Activated naive CD8-positive, alpha-beta T cell treated with anti-CD3 and anti-CD28 coated beads, Interleukin-2, amount 10 ng/mL, durations not matched to agents 7 days and 5 days (primary cell): ENCODE data around the gene NRXN3. TPM values are rescaled to one million over a fixed set of nuclear protein-coding genes. Genes with fewer than 3 reads are reported as not detected.

Experiments used
- ATAC-seq: fragments of 150-1000 bp; cut with Tn5 transposase; one replicate; pipeline ENCODE4 v1.10.0; 2021; ENCODE audit warnings: low read depth, moderate library complexity
- POLR2A ChIA-PET: fragments of 350-600 bp; sonication (Branson Sonifier 250); formaldehyde crosslinking; loops from one replicate; lab custom pipeline; 2021; ENCODE audit warnings: antibody characterized with exemption; lab: Charles Lee
- DNase-seq: peaks from one replicate; pipeline ENCODE4 v3.0.0; 2021
- H3K27ac Mint-ChIP-seq: one replicate; pipeline ENCODE4 v1.8.0; 2022; ENCODE audit warnings: mild to moderate bottlenecking, mixed read lengths
- H3K27me3 Mint-ChIP-seq: one replicate; pipeline ENCODE4 v1.8.0; 2022; ENCODE audit warnings: mild to moderate bottlenecking, moderate library complexity, mixed read lengths
- H3K36me3 Mint-ChIP-seq: one replicate; pipeline ENCODE4 v1.8.0; 2021; ENCODE audit warnings: mild to moderate bottlenecking, mixed read lengths
- H3K4me1 Mint-ChIP-seq: one replicate; pipeline ENCODE4 v1.8.0; 2021; ENCODE audit warnings: mixed read lengths
- H3K4me3 Mint-ChIP-seq: one replicate; pipeline ENCODE4 v1.8.0; 2022; ENCODE audit warnings: mild to moderate bottlenecking, moderate library complexity, mixed read lengths
- H3K9me3 Mint-ChIP-seq: one replicate; pipeline ENCODE4 v1.8.0; 2021; ENCODE audit warnings: mixed read lengths
- total RNA-seq, 2 experiments: library from RNA; stranded (reverse); gene quantifications; one replicate each; pipeline ENCODE4 v1.2.3, GENCODE V29; 2021

NRXN3 gene
- total RNA-seq, 2 experiments from 2014 or later: not detected

DNA sequence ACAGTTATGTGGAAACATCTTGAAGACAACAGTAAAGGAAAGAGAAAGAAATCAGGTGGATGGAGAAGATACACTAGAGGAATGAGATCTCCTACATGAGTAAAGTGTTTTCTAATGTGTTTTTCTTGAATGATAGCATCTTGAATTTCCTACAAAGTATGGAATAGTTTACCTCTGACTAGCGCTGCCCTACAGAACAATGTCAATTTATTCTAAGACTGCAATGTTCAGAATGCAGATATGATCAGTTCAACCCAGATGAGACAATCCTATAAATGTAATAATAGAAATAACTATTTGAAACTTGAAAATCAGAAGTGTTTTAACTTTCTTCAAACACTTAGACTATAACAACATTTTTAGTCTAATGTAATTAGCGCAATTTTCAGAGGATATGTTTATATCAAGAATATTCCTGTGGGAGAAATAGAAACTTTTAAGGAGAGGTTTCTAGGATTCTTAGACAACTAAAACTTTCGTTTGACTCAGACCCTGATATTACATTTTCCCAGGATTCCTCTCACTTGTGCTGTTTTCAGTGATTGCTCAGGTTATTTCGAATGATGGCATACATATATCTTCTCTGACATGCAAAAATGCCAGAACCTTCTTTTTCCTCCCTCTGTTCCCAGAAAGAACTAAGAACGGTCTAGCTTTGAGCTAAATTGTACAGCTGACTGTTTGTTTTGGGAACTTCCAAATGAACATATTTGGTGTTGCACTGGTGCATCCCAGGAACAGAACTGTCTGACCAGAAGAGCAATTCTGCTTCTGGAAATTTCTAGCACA lies 1023.7 kb downstream of the NRXN3 start:
- Mint-ChIP-seq H3K9me3 (peaks cover 3% of the 10 kb centered on the region), H3K27ac (no peak overlapping the region), H3K27me3 (no peaks in the 10 kb centered on the region), H3K36me3 (no peaks in the 10 kb centered on the region), H3K4me3 (no peak overlapping the region), H3K4me1 (no peaks in the 10 kb centered on the region)
- POLR2A ChIA-PET: no interaction called here
- DNase-seq: no peak
- ATAC-seq: no peak

DNA sequence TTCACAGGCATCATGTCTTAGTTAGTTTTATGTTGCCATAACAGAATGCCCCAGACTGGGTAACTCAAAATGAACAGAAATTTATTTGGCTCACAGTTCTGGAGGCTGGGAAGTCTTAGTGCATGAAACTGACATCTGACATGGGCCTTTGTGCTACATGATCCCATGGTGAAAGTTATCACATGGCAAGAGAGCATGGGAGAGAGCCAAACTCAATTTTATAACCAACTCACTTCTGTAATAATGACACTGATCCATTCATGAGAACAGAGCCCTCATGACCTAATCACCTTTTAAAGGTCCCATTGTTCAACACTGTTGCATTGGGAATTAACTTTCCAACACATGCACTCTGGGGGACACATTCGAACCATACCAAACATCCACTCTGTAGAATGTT lies 1026.0 kb downstream of the NRXN3 start:
- H3K4me1 Mint-ChIP-seq: no peaks in the 10 kb centered on the region
- no peak overlapping the region for H3K27ac Mint-ChIP-seq
- no peak overlapping the region for H3K4me3 Mint-ChIP-seq
- H3K36me3 Mint-ChIP-seq: no peaks in the 10 kb centered on the region
- DNase-seq (no peak), ATAC-seq (no peak)
- POLR2A ChIA-PET: no interaction called here
- H3K9me3 Mint-ChIP-seq: peaks cover 5% of the 10 kb centered on the region
- no peaks in the 10 kb centered on the region for H3K27me3 Mint-ChIP-seq

DNA sequence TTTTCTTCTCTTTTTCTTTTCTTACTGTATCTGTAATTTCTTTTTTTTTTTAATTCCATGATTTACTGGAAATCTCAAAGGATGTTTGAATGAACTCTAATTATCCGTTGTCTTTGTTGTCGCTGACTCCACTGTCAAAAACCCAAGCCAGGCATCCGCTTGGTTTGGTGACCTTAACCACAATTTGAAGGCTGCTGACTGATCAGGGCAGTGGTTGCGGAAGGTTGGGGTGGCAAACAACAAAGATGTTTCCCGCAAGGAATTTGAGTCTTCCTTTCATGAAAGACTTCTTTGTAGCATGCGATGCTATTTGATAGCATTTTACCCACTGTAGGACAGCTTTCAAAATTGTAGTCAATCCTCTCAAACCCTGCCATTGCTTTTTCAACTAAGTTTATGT lies 1027.3 kb downstream of the NRXN3 start:
- Mint-ChIP-seq H3K4me1 (no peaks in the 10 kb centered on the region), H3K27ac (no peak overlapping the region), H3K27me3 (no peaks in the 10 kb centered on the region), H3K9me3 (peaks cover 5% of the 10 kb centered on the region), H3K4me3 (no peak overlapping the region), H3K36me3 (no peaks in the 10 kb centered on the region)
- no peak for DNase-seq
- ATAC-seq: no peak
- POLR2A ChIA-PET: no interaction called here

DNA sequence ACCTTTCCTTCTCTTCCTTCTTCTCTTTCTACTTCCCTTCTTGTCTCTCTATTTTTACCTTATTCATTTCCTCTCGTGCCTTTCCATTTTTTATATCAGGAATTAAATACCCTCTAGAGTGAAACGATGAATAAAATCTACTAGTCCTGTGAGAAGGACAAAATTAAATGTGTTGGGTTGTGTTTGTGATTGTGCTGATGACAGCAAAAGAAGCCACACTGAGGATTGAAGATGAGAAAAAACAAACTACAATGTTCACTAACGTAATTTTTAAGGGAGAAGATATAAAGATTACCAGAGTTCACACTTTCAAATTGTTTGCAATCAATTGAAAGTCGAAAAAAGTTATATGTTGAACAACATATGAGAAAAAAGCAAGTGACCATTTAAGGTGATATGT lies 1029.0 kb downstream of the NRXN3 start:
- Mint-ChIP-seq H3K36me3 (no peaks in the 10 kb centered on the region), H3K27ac (no peak overlapping the region), H3K4me1 (no peaks in the 10 kb centered on the region), H3K27me3 (no peaks in the 10 kb centered on the region), H3K4me3 (no peak overlapping the region), H3K9me3 (peaks cover 5% of the 10 kb centered on the region)
- DNase-seq (no peak), ATAC-seq (no peak)
- POLR2A ChIA-PET: no interaction called here

DNA sequence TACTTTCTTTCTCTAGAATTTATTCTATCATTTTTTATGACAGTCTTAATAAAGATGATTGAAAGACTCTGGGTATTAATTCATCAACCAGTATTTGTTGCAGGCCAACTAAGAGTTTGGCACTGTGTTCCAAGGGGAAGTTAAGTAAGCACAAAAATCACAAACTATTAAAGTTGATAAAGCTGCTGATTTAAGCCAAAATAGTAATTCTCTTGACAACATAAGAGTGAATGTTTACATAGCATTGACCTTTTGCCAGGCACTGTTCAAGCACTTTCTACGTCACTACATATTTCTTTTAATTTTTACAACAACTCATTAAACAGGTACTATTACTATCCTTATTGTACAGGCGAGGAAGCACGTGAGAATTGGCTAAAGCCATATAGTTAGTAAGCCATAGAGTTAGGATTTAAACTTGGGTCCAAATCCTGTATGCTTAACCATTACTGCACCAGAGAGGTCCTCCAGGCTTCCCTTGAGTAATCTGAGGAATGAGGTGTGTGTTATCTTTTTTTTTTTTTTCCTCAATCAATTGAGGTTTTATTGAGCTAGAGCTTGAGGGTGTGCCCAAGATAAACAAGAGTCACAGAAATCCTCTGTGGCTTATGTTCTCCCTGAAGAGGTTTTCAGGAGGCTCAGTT lies 1031.5 kb downstream of the NRXN3 start:
- POLR2A ChIA-PET: no interaction called here
- Mint-ChIP-seq H3K27me3 (no peaks in the 10 kb centered on the region), H3K4me1 (no peaks in the 10 kb centered on the region), H3K27ac (no peak overlapping the region), H3K4me3 (no peak overlapping the region), H3K9me3 (peaks cover 5% of the 10 kb centered on the region), H3K36me3 (no peaks in the 10 kb centered on the region)
- no peak for DNase-seq
- no peak for ATAC-seq

DNA sequence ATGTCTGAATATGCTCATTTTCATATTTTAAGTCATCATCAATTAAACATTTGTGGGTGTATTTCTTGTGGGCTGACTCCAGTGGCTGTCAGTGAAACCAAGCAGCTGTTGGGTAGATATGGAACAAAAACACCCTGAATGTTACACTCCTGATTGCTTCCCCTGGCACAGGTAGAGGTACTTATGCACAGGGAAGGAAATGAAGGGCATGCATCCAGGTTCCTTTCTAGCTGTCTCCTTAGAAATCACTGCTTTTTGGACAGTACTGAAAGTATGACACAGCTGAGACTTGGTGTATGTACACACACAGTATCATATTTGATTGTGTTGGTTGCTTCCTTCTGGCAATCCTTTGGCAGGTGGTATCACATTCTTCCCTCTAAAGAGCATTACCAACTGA lies 1034.4 kb downstream of the NRXN3 start:
- H3K9me3 Mint-ChIP-seq: peaks cover 3% of the 10 kb centered on the region
- DNase-seq (no peak), ATAC-seq (no peak)
- no peaks in the 10 kb centered on the region for H3K27me3 Mint-ChIP-seq
- no peaks in the 10 kb centered on the region for H3K4me1 Mint-ChIP-seq
- POLR2A ChIA-PET: no interaction called here
- no peak overlapping the region for H3K4me3 Mint-ChIP-seq
- H3K36me3 Mint-ChIP-seq: no peaks in the 10 kb centered on the region
- no peak overlapping the region for H3K27ac Mint-ChIP-seq

DNA sequence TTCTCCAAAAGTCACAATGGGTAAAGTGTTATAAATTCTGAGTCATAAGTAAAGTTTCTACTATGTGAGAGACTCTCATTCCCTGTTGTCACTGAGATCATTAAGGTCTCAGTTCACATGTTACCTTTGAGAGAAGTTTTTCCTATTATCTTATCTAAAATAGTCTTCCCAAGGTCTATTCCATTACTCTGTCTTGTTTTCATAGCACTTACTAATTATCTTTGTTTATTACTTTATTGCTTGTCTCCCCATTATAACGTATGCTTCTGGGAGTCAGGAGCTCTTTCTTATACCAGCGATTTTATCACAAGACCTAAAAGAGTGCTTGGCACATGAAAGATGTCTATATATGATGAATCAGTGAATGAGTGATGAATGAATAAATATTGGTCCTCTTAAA lies 1039.2 kb downstream of the NRXN3 start:
- POLR2A ChIA-PET: no interaction called here
- no peaks in the 10 kb centered on the region for H3K4me1 Mint-ChIP-seq
- no peak for DNase-seq
- no peak overlapping the region for H3K27ac Mint-ChIP-seq
- no peaks in the 10 kb centered on the region for H3K9me3 Mint-ChIP-seq
- no peak overlapping the region for H3K4me3 Mint-ChIP-seq
- H3K36me3 Mint-ChIP-seq: no peaks in the 10 kb centered on the region
- H3K27me3 Mint-ChIP-seq: no peaks in the 10 kb centered on the region
- no peak for ATAC-seq

DNA sequence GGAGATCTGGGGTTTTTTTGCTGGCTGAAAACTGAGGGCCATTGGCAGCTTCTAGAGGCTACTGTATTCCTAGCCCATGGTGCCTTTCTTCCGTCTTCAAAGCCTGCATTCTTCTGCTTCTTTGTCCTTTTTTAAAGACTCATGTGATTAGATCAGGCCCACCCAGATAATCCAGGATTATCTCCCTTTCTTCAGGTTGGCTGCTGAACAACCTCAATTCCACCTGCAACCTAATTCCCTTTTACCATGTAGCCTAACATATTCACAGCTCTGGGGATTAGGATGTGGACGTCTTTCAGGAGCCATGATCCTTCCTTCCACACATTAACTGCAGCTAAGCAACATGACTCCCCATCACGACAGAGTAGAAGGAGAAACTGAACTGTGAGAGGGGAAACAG lies 1055.6 kb downstream of the NRXN3 start:
- no peak overlapping the region for H3K4me3 Mint-ChIP-seq
- H3K27me3 Mint-ChIP-seq: no peaks in the 10 kb centered on the region
- no peaks in the 10 kb centered on the region for H3K9me3 Mint-ChIP-seq
- H3K4me1 Mint-ChIP-seq: no peaks in the 10 kb centered on the region
- H3K36me3 Mint-ChIP-seq: no peaks in the 10 kb centered on the region
- DNase-seq (no peak), ATAC-seq (no peak)
- no peak overlapping the region for H3K27ac Mint-ChIP-seq
- POLR2A ChIA-PET: no interaction called here

DNA sequence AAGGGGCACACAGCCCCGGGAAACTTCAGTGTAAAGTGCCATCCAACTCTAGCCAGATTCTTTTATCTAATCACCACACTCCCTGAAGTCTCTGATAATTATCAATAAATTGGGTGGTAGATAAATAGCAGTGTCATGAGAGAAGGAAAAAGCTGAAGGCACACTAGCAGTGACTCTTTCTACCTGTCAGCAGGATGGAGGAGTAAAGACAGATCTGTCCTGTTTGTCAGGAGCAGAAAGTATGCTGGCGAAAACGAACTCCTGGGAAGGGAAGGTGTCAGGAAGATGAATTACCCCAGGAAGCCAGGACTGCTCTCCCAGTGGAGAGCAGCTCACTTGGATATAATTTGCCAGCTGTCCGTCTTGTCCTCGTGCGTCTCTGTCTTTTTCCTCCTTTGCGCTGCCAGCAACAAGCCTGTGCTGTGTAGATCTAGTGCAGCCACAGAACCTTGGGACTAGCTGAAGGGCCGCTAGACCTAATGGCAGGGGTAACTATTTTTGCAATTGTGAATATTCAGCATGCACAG lies 1059.3 kb downstream of the NRXN3 start:
- Mint-ChIP-seq H3K9me3 (no peaks in the 10 kb centered on the region), H3K4me1 (no peaks in the 10 kb centered on the region), H3K36me3 (no peaks in the 10 kb centered on the region), H3K27me3 (no peaks in the 10 kb centered on the region), H3K27ac (no peak overlapping the region), H3K4me3 (no peak overlapping the region)
- POLR2A ChIA-PET: no interaction called here
- ATAC-seq (no peak), DNase-seq (no peak)

DNA sequence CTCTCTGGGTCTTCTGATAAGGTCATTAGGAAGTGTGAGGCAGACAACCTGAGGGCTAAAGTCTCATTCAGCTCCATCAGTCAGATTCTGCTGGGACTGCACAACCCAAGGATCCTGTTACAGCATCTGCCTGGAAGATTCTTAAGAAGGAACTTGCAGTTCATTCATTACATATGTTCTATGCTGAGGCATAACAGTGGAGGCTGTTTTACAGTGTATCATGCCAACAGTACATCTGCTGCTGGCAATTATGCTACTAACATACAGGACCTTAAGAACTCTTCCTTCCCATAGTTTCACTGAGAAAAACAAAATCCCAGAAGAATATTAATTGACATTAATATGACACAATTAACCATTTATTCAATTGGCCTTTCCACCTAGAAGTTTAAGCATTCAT lies 1072.5 kb downstream of the NRXN3 start:
- no peak overlapping the region for H3K4me3 Mint-ChIP-seq
- no peak overlapping the region for H3K27ac Mint-ChIP-seq
- H3K36me3 Mint-ChIP-seq: no peaks in the 10 kb centered on the region
- no peaks in the 10 kb centered on the region for H3K27me3 Mint-ChIP-seq
- no peaks in the 10 kb centered on the region for H3K4me1 Mint-ChIP-seq
- DNase-seq (no peak), ATAC-seq (no peak)
- H3K9me3 Mint-ChIP-seq: peaks cover 1% of the 10 kb centered on the region
- POLR2A ChIA-PET: no interaction called here

DNA sequence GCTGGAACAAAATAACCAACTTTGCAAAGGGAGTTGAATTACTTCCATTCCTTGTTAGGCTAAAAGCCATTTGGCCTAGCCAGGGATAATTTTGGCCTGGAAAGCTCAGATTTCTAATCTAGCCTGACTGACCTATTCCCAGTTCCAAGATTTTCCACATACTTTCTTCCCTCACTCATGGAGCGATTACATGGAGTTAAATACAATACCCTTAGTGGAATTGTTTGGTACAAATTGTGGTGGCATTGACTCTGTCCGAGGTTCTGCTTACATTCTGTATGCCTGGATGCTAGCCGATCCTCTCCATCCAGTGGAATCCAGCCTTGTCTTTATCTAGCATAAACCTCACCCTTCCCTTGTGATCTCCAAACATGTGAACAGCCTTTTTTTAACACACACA lies 1076.0 kb downstream of the NRXN3 start:
- Mint-ChIP-seq H3K4me3 (no peak overlapping the region), H3K36me3 (no peaks in the 10 kb centered on the region), H3K27ac (no peak overlapping the region), H3K9me3 (peaks cover under 1% of the 10 kb centered on the region), H3K27me3 (no peaks in the 10 kb centered on the region), H3K4me1 (no peaks in the 10 kb centered on the region)
- POLR2A ChIA-PET: no interaction called here
- ATAC-seq (no peak), DNase-seq (no peak)

DNA sequence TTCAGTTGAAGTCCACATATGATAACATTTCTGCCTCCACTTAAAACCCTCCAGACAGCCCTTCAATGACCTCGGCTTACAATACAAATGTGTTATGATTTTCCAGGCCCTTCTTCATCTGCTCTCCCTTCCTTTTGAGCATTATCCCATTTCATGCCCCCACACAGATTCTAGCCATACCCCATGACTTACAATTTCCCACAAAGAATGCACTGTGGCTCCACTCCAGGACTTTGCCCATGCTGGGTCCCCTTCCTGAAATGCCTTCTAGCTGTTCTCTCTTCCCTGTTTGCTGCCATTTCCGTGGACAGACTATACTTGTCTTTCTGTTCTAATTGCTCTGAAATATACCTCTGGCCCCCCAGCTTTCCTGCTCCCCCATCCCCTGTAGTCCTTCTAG lies 1078.0 kb downstream of the NRXN3 start:
- Mint-ChIP-seq H3K36me3 (no peaks in the 10 kb centered on the region), H3K27ac (no peak overlapping the region), H3K4me1 (no peaks in the 10 kb centered on the region), H3K4me3 (no peak overlapping the region), H3K27me3 (no peaks in the 10 kb centered on the region), H3K9me3 (no peaks in the 10 kb centered on the region)
- no peak for ATAC-seq
- DNase-seq: no peak
- POLR2A ChIA-PET: no interaction called here

DNA sequence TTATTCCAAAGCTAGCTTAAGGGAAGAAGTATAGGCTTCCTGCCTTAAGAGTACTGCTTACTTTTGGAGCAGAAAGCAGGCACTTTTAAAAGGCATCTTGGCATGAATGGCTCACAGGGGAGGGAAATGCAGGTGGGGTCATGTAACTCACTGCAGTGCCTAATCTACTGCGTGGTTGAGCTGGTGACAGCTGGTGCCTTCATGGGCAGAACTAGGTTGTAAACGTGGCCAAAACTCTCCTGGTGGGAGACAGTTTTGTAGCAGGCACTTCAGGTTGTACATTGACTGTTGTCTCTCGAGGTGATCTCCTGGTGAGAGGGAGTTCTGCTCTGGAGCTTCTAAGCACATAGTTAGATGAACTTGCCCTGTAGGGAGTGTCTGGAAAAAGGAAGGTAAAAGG lies 1078.6 kb downstream of the NRXN3 start:
- ATAC-seq (no peak), DNase-seq (no peak)
- Mint-ChIP-seq H3K27ac (no peak overlapping the region), H3K27me3 (no peaks in the 10 kb centered on the region), H3K36me3 (no peaks in the 10 kb centered on the region), H3K4me1 (no peaks in the 10 kb centered on the region), H3K9me3 (no peaks in the 10 kb centered on the region), H3K4me3 (no peak overlapping the region)
- POLR2A ChIA-PET: no interaction called here

DNA sequence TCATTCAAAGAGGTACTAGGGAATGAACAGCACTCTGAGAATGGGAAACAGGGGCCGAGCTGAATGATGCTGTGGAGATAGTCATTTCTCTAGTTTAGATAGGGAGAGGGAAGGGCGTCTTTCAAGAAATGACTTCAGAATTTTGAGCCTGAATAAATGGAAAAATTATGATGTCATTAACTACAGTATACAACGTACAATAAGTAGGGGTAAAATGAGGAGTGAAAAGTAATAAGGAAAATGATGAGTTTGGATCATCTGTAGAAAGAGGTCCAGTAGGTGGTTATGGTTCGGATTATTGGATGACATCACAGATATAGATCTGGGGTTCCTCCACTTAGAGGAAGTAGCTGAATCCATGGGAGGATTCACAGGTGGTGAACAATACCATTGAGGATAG lies 1081.1 kb downstream of the NRXN3 start:
- Mint-ChIP-seq H3K4me3 (no peak overlapping the region), H3K27ac (no peak overlapping the region), H3K36me3 (no peaks in the 10 kb centered on the region), H3K9me3 (peaks cover 2% of the 10 kb centered on the region), H3K27me3 (peaks cover 2% of the 10 kb centered on the region), H3K4me1 (no peaks in the 10 kb centered on the region)
- ATAC-seq (no peak), DNase-seq (no peak)
- POLR2A ChIA-PET: no interaction called here
